SK-N-MC (cell line): ENCODE results near the gene CUEDC2.

ENCODE experiments used
- EZH2 ChIP-seq: fragments of 200-600 bp; sonication (generic); IDR thresholded peaks from one replicate; pipeline ENCODE4 v1.6.1; 2017; ENCODE audit warnings: antibody characterized with exemption
- FOXP2 ChIP-seq: optimal IDR thresholded peaks from 2 replicates; pipeline ENCODE3; 2011; ENCODE audit warnings: mild to moderate bottlenecking, moderate library complexity; ENCODE audit not compliant: insufficient read depth; ENCODE audit errors: extremely low read length, control extremely low read depth
- POLR2AphosphoS5 ChIP-seq: IDR thresholded peaks from 2 replicates; pipeline ENCODE4 v1.6.1; 2012; ENCODE audit warnings: mild to moderate bottlenecking, low read depth, low read length, borderline replicate concordance

- TF ChIP-seq FOXP2 (no peak), EZH2 (no peak), POLR2AphosphoS5 (no peak)
These were observed 42.5 kb downstream of the CUEDC2 start for GRCh38 chr10:102389894-102390293.
